K562 (cell line): Measurements from ENCODE around the gene MYLK4.

Experiments
- CREB3 ChIP-seq: fragments of 450-650 bp; conservative IDR thresholded peaks from 2 replicates; pipeline ENCODE4 v1.6.1; 2016; ENCODE audit warnings: missing genetic modification characterization, low read depth, mild to moderate bottlenecking, missing compliant biosample characterization, moderate library complexity
- CTCF ChIP-seq, 3 experiments: IDR thresholded peaks in 2 of 3; conservative IDR thresholded peaks in 1 of 3; 2 replicates each; pipeline ENCODE4 v1.5.1; 2011 to 2012; ENCODE audit warnings: low read length in 3 of 3, mild to moderate bottlenecking in 3 of 3, control low read depth in 2 of 3, improper control_type of control experiment in 1 of 3, inconsistent platforms in 1 of 3, low read depth in 1 of 3, mixed read lengths in 1 of 3, moderate library complexity in 1 of 3; ENCODE audit not compliant: insufficient read depth in 2 of 3
- DPF2 ChIP-seq: fragments of 450-650 bp; IDR thresholded peaks from 2 replicates; pipeline ENCODE4 v1.6.1; 2016
- FOXM1 ChIP-seq, 2 experiments: fragments of 450-650 bp in 1 of 2; sonication (generic) in 1 of 2; formaldehyde crosslinking in 1 of 2; IDR thresholded peaks; 2 replicates each; pipeline versions ENCODE4 v1.6.1 to v1.9.0; 2017 to 2022; ENCODE audit warnings: low read depth in 2 of 2, mild to moderate bottlenecking in 2 of 2, missing genetic modification reagents in 1 of 2, moderate library complexity in 1 of 2
- HIVEP1 ChIP-seq: fragments of 250-450 bp; sonication (Bioruptor Pico); IDR thresholded peaks from 2 replicates; pipeline ENCODE4 v1.4.0; 2020; ENCODE audit warnings: mild to moderate bottlenecking
- ID3 ChIP-seq, 2 experiments: fragments of 250-450 bp in 1 of 2; fragments of 450-650 bp in 1 of 2; sonication (Bioruptor Pico) in 1 of 2; IDR thresholded peaks; 2 replicates each; pipeline versions ENCODE4 v1.6.1 to v1.8.0; 2016 to 2021; ENCODE audit warnings: mild to moderate bottlenecking in 2 of 2, moderate library complexity in 2 of 2, missing compliant biosample characterization in 1 of 2, missing genetic modification characterization in 1 of 2
- KAT7 ChIP-seq: sonication (generic); formaldehyde crosslinking; IDR thresholded peaks from 2 replicates; pipeline ENCODE4 v1.8.0; 2022; ENCODE audit warnings: missing genetic modification reagents, mild to moderate bottlenecking, borderline replicate concordance
- MAX ChIP-seq: sonication (generic); formaldehyde crosslinking; IDR thresholded peaks from 2 replicates; pipeline ENCODE4 v1.9.0; 2022; ENCODE audit warnings: mild to moderate bottlenecking, missing genetic modification reagents
- MED1 ChIP-seq: sonication (generic); formaldehyde crosslinking; IDR thresholded peaks from 2 replicates; pipeline ENCODE4 v1.8.1; 2023; ENCODE audit warnings: missing genetic modification reagents, borderline replicate concordance
- MLX ChIP-seq, 2 experiments: fragments of 450-650 bp in 1 of 2; sonication (generic) in 1 of 2; formaldehyde crosslinking; conservative IDR thresholded peaks; 2 replicates each; pipeline versions ENCODE4 v1.4.0 to v1.8.1; 2020 to 2022; ENCODE audit warnings: mild to moderate bottlenecking in 1 of 2, missing genetic modification reagents in 1 of 2
- POLR2A ChIP-seq: fragments of 450-650 bp; conservative IDR thresholded peaks from 2 replicates; pipeline ENCODE4 v1.6.1; 2016
- USF1 ChIP-seq: sonication (generic); formaldehyde crosslinking; IDR thresholded peaks from 2 replicates; pipeline ENCODE4 v1.9.0; 2022; ENCODE audit warnings: mild to moderate bottlenecking, missing genetic modification reagents
- ZBTB43 ChIP-seq: sonication (generic); formaldehyde crosslinking; IDR thresholded peaks from 2 replicates; pipeline ENCODE4 v1.8.0; 2023; ENCODE audit warnings: mild to moderate bottlenecking, missing genetic modification reagents

GRCh38 chr6:2737885-2738284, 12.8 kb downstream of the MYLK4 start:
- no peak for TF ChIP-seq HIVEP1
- TF ChIP-seq KAT7 (CRISPR knock-in tag) = no peak
- TF ChIP-seq CREB3 (tag) = no peak
- TF ChIP-seq ZBTB43 = no peak
- TF ChIP-seq POLR2A = no peak
- no peak for TF ChIP-seq DPF2
- no peak for TF ChIP-seq MAX
- TF ChIP-seq MLX (CRISPR knock-in tag; conservative IDR thresholded peaks at IDR 0.05) = no peak
- no peak for TF ChIP-seq MED1 (CRISPR knock-in tag)
- no peak for TF ChIP-seq FOXM1 (IDR thresholded peaks at IDR 0.05; ENCODE audit: low read depth)
- no peak for TF ChIP-seq FOXM1 (CRISPR knock-in tag; IDR thresholded peaks at IDR 0.05; ENCODE audit: low read depth)
- TF ChIP-seq USF1 (CRISPR knock-in tag) = no peak
- TF ChIP-seq CTCF (IDR thresholded peaks at IDR 0.05 in 2 of 3, conservative IDR thresholded peaks at IDR 0.05 in 1 of 3; ENCODE audit: insufficient read depth in 2 of 3, low read depth in 1 of 3, low read length in 3 of 3) = no peak
- TF ChIP-seq ID3 (CRISPR knock-in tag; IDR thresholded peaks at IDR 0.05) = no peak
- no peak for TF ChIP-seq ID3 (tag; IDR thresholded peaks at IDR 0.05)
